ENCODE results near the gene NCOA1.

Gene NCOA1

GRCh38 chr2:24644032-24644431 lies 153.0 kb downstream of the NCOA1 start:
- H3K27me3 ChIP-seq (ENCODE audit: insufficient read depth, low read length), result no peaks in the 10 kb centered on the region

GRCh38 chr2:24650997-24651642 lies 160.1 kb downstream of the NCOA1 start:
- no peak for DNase-seq
- H3K36me3 ChIP-seq (ENCODE audit: control insufficient read depth in 1 of 2, insufficient read depth in 2 of 2, low read length in 2 of 2), result no peaks in the 10 kb centered on the region
- H2AFZ ChIP-seq (ENCODE audit: insufficient read depth, low read length, poor library complexity), result no peak overlapping the region
- H3K23ac ChIP-seq (ENCODE audit: low read length), result no peak overlapping the region
- H3K14ac ChIP-seq (ENCODE audit: low read length), result no peak overlapping the region
- no peaks in the 10 kb centered on the region for H3K79me2 ChIP-seq (ENCODE audit: control insufficient read depth, insufficient read depth, low read length, poor library complexity)
- no peak overlapping the region for H2BK120ac ChIP-seq (ENCODE audit: insufficient read depth, low read length, poor library complexity)
- no peak overlapping the region for H2AK5ac ChIP-seq (ENCODE audit: low read length)
- no peak overlapping the region for H3K27ac ChIP-seq (ENCODE audit: low read depth, low read length)
- H4K91ac ChIP-seq (ENCODE audit: low read depth, low read length), result no peak overlapping the region
- no peak overlapping the region for H4K12ac ChIP-seq (ENCODE audit: low read depth, low read length)
- H3K9ac ChIP-seq (ENCODE audit: low read length), result no peak overlapping the region
- H2BK12ac ChIP-seq (ENCODE audit: low read length), result no peak overlapping the region
- H3K4me3 ChIP-seq (ENCODE audit: low read depth, low read length), result no peak overlapping the region
- no peak overlapping the region for H3K4ac ChIP-seq (ENCODE audit: low read depth, low read length)
- no peaks in the 10 kb centered on the region for H3K9me3 ChIP-seq (ENCODE audit: insufficient read depth, low read depth, low read length)
- H3K4me2 ChIP-seq (ENCODE audit: low read length), result no peak overlapping the region
- no peaks in the 10 kb centered on the region for H3K79me1 ChIP-seq (ENCODE audit: low read length)
- no peak overlapping the region for H4K8ac ChIP-seq (ENCODE audit: low read depth, low read length)
- no peak overlapping the region for H3K18ac ChIP-seq (ENCODE audit: low read length)
- H3K4me1 ChIP-seq (ENCODE audit: control insufficient read depth in 1 of 2, insufficient read depth in 2 of 2, low read length in 2 of 2), result no peaks in the 10 kb centered on the region
- no peaks in the 10 kb centered on the region for H3K27me3 ChIP-seq (ENCODE audit: insufficient read depth, low read length)
- no peak overlapping the region for H2BK5ac ChIP-seq (ENCODE audit: low read depth, low read length, poor library complexity)

More at GRCh38 chr2:24644032-24644431, 153.0 kb downstream of the NCOA1 start:
- H3K79me1 ChIP-seq (ENCODE audit: low read length), result no peaks in the 10 kb centered on the region
- no peak overlapping the region for H2AFZ ChIP-seq (ENCODE audit: insufficient read depth, low read length, poor library complexity)
- no peaks in the 10 kb centered on the region for H3K4me1 ChIP-seq (ENCODE audit: control insufficient read depth in 1 of 2, insufficient read depth in 2 of 2, low read length in 2 of 2)
- no peaks in the 10 kb centered on the region for H3K9me3 ChIP-seq (ENCODE audit: insufficient read depth, low read depth, low read length)
- H4K91ac ChIP-seq (ENCODE audit: low read depth, low read length), result no peak overlapping the region
- no peak overlapping the region for H2BK12ac ChIP-seq (ENCODE audit: low read length)
- no peak overlapping the region for H2AK5ac ChIP-seq (ENCODE audit: low read length)
- WGBS (ENCODE audit: extremely low coverage, insufficient coverage, insufficient read length), result no CpG with 5 or more reads among the region's 2 CpGs
- H3K36me3 ChIP-seq (ENCODE audit: control insufficient read depth in 1 of 2, insufficient read depth in 2 of 2, low read length in 2 of 2), result no peaks in the 10 kb centered on the region
- H4K12ac ChIP-seq (ENCODE audit: low read depth, low read length), result no peak overlapping the region
- H3K14ac ChIP-seq (ENCODE audit: low read length), result no peak overlapping the region
- no peak overlapping the region for H3K4me2 ChIP-seq (ENCODE audit: low read length)
- no peak overlapping the region for H2BK5ac ChIP-seq (ENCODE audit: low read depth, low read length, poor library complexity)
- no peak overlapping the region for H2BK120ac ChIP-seq (ENCODE audit: insufficient read depth, low read length, poor library complexity)
- H3K4me3 ChIP-seq (ENCODE audit: low read depth, low read length), result no peak overlapping the region
- no peak overlapping the region for H3K27ac ChIP-seq (ENCODE audit: low read depth, low read length)
- no peak overlapping the region for H3K9ac ChIP-seq (ENCODE audit: low read length)
- H4K8ac ChIP-seq (ENCODE audit: low read depth, low read length), result no peak overlapping the region
- no peak for DNase-seq
- no peak overlapping the region for H3K4ac ChIP-seq (ENCODE audit: low read depth, low read length)
- H3K23ac ChIP-seq (ENCODE audit: low read length), result no peak overlapping the region
- no peak overlapping the region for H3K18ac ChIP-seq (ENCODE audit: low read length)
- no peaks in the 10 kb centered on the region for H3K79me2 ChIP-seq (ENCODE audit: control insufficient read depth, insufficient read depth, low read length, poor library complexity)

- Histone ChIP-seq H3K27me3 (ENCODE audit: insufficient read depth, low read length) (no peaks in the 10 kb centered on the region), H3K79me2 (ENCODE audit: control insufficient read depth, insufficient read depth, low read length, poor library complexity) (no peaks in the 10 kb centered on the region), H3K18ac (ENCODE audit: low read length) (no peak overlapping the region), H2BK12ac (ENCODE audit: low read length) (no peak overlapping the region), H3K4me2 (ENCODE audit: low read length) (no peak overlapping the region), H3K27ac (ENCODE audit: low read depth, low read length) (no peak overlapping the region), H3K9me3 (ENCODE audit: insufficient read depth, low read depth, low read length) (no peaks in the 10 kb centered on the region), H4K8ac (ENCODE audit: low read depth, low read length) (no peak overlapping the region), H2BK5ac (ENCODE audit: low read depth, low read length, poor library complexity) (no peak overlapping the region), H3K4me1 (ENCODE audit: control insufficient read depth in 1 of 2, insufficient read depth in 2 of 2, low read length in 2 of 2) (no peaks in the 10 kb centered on the region), H3K14ac (ENCODE audit: low read length) (no peak overlapping the region), H3K4me3 (ENCODE audit: low read depth, low read length) (no peak overlapping the region), H2AFZ (ENCODE audit: insufficient read depth, low read length, poor library complexity) (no peak overlapping the region), H4K12ac (ENCODE audit: low read depth, low read length) (no peak overlapping the region), H3K4ac (ENCODE audit: low read depth, low read length) (no peak overlapping the region), H2AK5ac (ENCODE audit: low read length) (no peak overlapping the region), H2BK120ac (ENCODE audit: insufficient read depth, low read length, poor library complexity) (no peak overlapping the region), H3K23ac (ENCODE audit: low read length) (no peak overlapping the region), H4K91ac (ENCODE audit: low read depth, low read length) (no peak overlapping the region), H3K79me1 (ENCODE audit: low read length) (no peaks in the 10 kb centered on the region), H3K9ac (ENCODE audit: low read length) (no peak overlapping the region), H3K36me3 (ENCODE audit: control insufficient read depth in 1 of 2, insufficient read depth in 2 of 2, low read length in 2 of 2) (no peaks in the 10 kb centered on the region)
- no peak for DNase-seq
Observed at GRCh38 chr2:24651643-24652003, 160.6 kb downstream of the NCOA1 start.

- no peak overlapping the region for H3K23ac ChIP-seq (ENCODE audit: low read length)
Observed at GRCh38 chr2:24652265-24653182, 161.5 kb downstream of the NCOA1 start.

More at GRCh38 chr2:24652265-24653182, 161.5 kb downstream of the NCOA1 start:
- no peak overlapping the region for H3K9ac ChIP-seq (ENCODE audit: low read length)
- no CpG with 5 or more reads among the region's 3 CpGs for WGBS (ENCODE audit: extremely low coverage, insufficient coverage, insufficient read length)
- H3K79me1 ChIP-seq (ENCODE audit: low read length), result no peaks in the 10 kb centered on the region
- H2BK12ac ChIP-seq (ENCODE audit: low read length), result no peak overlapping the region
- H4K91ac ChIP-seq (ENCODE audit: low read depth, low read length), result no peak overlapping the region
- H3K27me3 ChIP-seq (ENCODE audit: insufficient read depth, low read length), result no peaks in the 10 kb centered on the region
- DNase-seq, result no peak
- no peak overlapping the region for H2AFZ ChIP-seq (ENCODE audit: insufficient read depth, low read length, poor library complexity)
- no peak overlapping the region for H2BK120ac ChIP-seq (ENCODE audit: insufficient read depth, low read length, poor library complexity)
- H3K14ac ChIP-seq (ENCODE audit: low read length), result no peak overlapping the region
- no peak overlapping the region for H3K4ac ChIP-seq (ENCODE audit: low read depth, low read length)
- H3K36me3 ChIP-seq (ENCODE audit: control insufficient read depth in 1 of 2, insufficient read depth in 2 of 2, low read length in 2 of 2), result no peaks in the 10 kb centered on the region
- H3K4me2 ChIP-seq (ENCODE audit: low read length), result no peak overlapping the region
- no peaks in the 10 kb centered on the region for H3K4me1 ChIP-seq (ENCODE audit: control insufficient read depth in 1 of 2, insufficient read depth in 2 of 2, low read length in 2 of 2)
- H3K27ac ChIP-seq (ENCODE audit: low read depth, low read length), result no peak overlapping the region
- no peaks in the 10 kb centered on the region for H3K9me3 ChIP-seq (ENCODE audit: insufficient read depth, low read depth, low read length)
- no peak overlapping the region for H3K18ac ChIP-seq (ENCODE audit: low read length)
- no peaks in the 10 kb centered on the region for H3K79me2 ChIP-seq (ENCODE audit: control insufficient read depth, insufficient read depth, low read length, poor library complexity)
- no peak overlapping the region for H2BK5ac ChIP-seq (ENCODE audit: low read depth, low read length, poor library complexity)
- H4K12ac ChIP-seq (ENCODE audit: low read depth, low read length), result no peak overlapping the region
- no peak overlapping the region for H4K8ac ChIP-seq (ENCODE audit: low read depth, low read length)
- no peak overlapping the region for H3K4me3 ChIP-seq (ENCODE audit: low read depth, low read length)
- H2AK5ac ChIP-seq (ENCODE audit: low read length), result no peak overlapping the region
